ENCODE measurements around the gene ANKS1A.

Gene ANKS1A

GRCh38 chr6:34951731-34952130, 62.7 kb downstream of the ANKS1A start:
- Histone ChIP-seq H3K36me3 (ENCODE audit: control insufficient read depth, low read length) (no peaks in the 10 kb centered on the region), H4K20me1 (ENCODE audit: control insufficient read depth, insufficient read depth, low read depth, low read length) (no peaks in the 10 kb centered on the region), H3K9me2 (replicated peaks; ENCODE audit: control insufficient read depth, low read length) (no peaks in the 10 kb centered on the region), H3K79me2 (ENCODE audit: control insufficient read depth, low read length) (no peaks in the 10 kb centered on the region), H3K9me3 (ENCODE audit: control insufficient read depth, insufficient read depth, low read length) (no peaks in the 10 kb centered on the region), H3K27ac (ENCODE audit: low read depth, low read length) (no peak overlapping the region), H3F3A (ENCODE audit: control insufficient read depth, insufficient read depth) (peaks cover 5% of the 10 kb centered on the region; the same call in 1 of the 2 replicates), H3K4me2 (ENCODE audit: low read length) (no peak overlapping the region), H3K4me3 (ENCODE audit: low read length) (no peak overlapping the region), H3K4me1 (ENCODE audit: control insufficient read depth, low read length) (peaks cover 8% of the 10 kb centered on the region), H3K27me3 (ENCODE audit: control insufficient read depth, low read length) (no peaks in the 10 kb centered on the region)
- no peak for TF ChIP-seq EZH2phosphoT487 (IDR thresholded peaks at IDR 0.05; ENCODE audit: borderline replicate concordance, low read length)
- TF ChIP-seq CTCF (IDR thresholded peaks at IDR 0.05; ENCODE audit: low read depth, low read length, poor library complexity, severe bottlenecking) = no peak

GRCh38 chr6:34953061-34954025, 64.3 kb downstream of the ANKS1A start:
- Histone ChIP-seq H3F3A (ENCODE audit: control insufficient read depth, insufficient read depth) (peaks cover 5% of the 10 kb centered on the region; the same call in 1 of the 2 replicates), H3K4me1 (ENCODE audit: control insufficient read depth, low read length) (peaks cover 8% of the 10 kb centered on the region), H4K20me1 (ENCODE audit: control insufficient read depth, insufficient read depth, low read depth, low read length) (no peaks in the 10 kb centered on the region), H3K27me3 (ENCODE audit: control insufficient read depth, low read length) (no peaks in the 10 kb centered on the region), H3K79me2 (ENCODE audit: control insufficient read depth, low read length) (no peaks in the 10 kb centered on the region; the same call in 1 of the 2 replicates), H3K9me2 (replicated peaks; ENCODE audit: control insufficient read depth, low read length) (no peaks in the 10 kb centered on the region), H3K27ac (ENCODE audit: low read depth, low read length) (no peak overlapping the region), H3K9me3 (ENCODE audit: control insufficient read depth, insufficient read depth, low read length) (no peaks in the 10 kb centered on the region), H3K4me2 (ENCODE audit: low read length) (no peak overlapping the region), H3K36me3 (ENCODE audit: control insufficient read depth, low read length) (no peaks in the 10 kb centered on the region), H3K4me3 (ENCODE audit: low read length) (no peak overlapping the region)
- no peak for TF ChIP-seq EZH2phosphoT487 (IDR thresholded peaks at IDR 0.05; ENCODE audit: borderline replicate concordance, low read length)
- TF ChIP-seq CTCF (IDR thresholded peaks at IDR 0.05; ENCODE audit: low read depth, low read length, poor library complexity, severe bottlenecking) = no peak

- H3K4me2 ChIP-seq (ENCODE audit: low read length) = peak overlapping the region; percentile 38
- H3K9me2 ChIP-seq (replicated peaks; ENCODE audit: control insufficient read depth, low read length) = no peaks in the 10 kb centered on the region
- H3K9me3 ChIP-seq (ENCODE audit: control insufficient read depth, insufficient read depth, low read length) = no peaks in the 10 kb centered on the region
- no peaks in the 10 kb centered on the region; the same call in 1 of the 2 replicates for H4K20me1 ChIP-seq (ENCODE audit: control insufficient read depth, insufficient read depth, low read depth, low read length)
- H3K4me3 ChIP-seq (ENCODE audit: low read length) = no peak overlapping the region
- peaks cover 8% of the 10 kb centered on the region for H3K4me1 ChIP-seq (ENCODE audit: control insufficient read depth, low read length)
- H3K27me3 ChIP-seq (ENCODE audit: control insufficient read depth, low read length) = no peaks in the 10 kb centered on the region
- no peaks in the 10 kb centered on the region; the same call in 1 of the 2 replicates for H3K79me2 ChIP-seq (ENCODE audit: control insufficient read depth, low read length)
- no peaks in the 10 kb centered on the region for H3K36me3 ChIP-seq (ENCODE audit: control insufficient read depth, low read length)
- H3F3A ChIP-seq (ENCODE audit: control insufficient read depth, insufficient read depth) = peaks cover 5% of the 10 kb centered on the region; the same call in 1 of the 2 replicates
- no peak overlapping the region for H3K27ac ChIP-seq (ENCODE audit: low read depth, low read length)
- no peak for TF ChIP-seq CTCF (IDR thresholded peaks at IDR 0.05; ENCODE audit: low read depth, low read length, poor library complexity, severe bottlenecking)
- TF ChIP-seq EZH2phosphoT487 (IDR thresholded peaks at IDR 0.05; ENCODE audit: borderline replicate concordance, low read length) = no peak
These were observed 66.4 kb downstream of the ANKS1A start for GRCh38 chr6:34955442-34955841.
